ENCODE data around the gene KRT3.

KRT3 gene

DNA sequence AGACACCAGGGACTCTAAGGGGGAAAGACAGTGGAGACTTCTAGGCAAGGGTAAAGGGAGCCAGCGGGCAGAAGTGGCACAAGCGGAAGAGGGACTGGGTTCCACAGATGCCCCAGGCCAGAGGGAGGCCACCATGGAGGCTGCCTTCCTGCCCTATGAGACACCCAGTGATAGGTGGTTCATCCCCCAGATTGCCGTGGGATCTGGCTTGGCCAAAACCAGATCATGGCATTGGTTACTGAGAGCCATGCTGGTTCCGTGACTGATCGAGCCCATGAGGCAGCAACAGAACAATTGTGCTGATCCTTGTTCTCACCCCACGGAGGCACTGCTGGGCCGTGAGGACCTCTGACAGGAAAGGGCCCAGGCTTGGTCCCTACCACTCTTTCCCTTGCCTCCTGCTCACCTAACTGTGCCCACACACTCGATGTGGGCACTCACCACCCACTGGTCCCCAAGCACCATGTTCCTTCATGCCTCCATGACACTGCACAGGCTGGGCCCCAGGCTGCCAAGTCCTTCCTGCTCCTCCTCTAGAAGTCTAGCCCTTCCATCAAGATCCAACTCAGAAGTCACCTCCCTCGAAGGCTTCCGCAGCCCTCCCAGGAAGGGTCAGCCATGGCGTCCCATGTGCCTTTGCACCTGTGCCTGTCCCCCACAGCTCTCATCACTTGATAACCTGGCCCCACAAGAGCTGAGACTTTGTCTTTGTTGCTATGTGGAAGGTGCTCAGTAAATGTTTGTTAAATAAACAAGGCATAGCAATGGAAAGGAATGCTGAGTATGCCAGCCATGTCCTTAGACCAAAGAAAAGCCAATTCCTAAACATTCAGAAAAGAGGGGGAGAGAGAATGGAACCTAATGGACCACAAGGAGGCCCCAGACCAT, 30.9 kb upstream of the KRT3 start:
- FAIRE-seq = no peak

DNA sequence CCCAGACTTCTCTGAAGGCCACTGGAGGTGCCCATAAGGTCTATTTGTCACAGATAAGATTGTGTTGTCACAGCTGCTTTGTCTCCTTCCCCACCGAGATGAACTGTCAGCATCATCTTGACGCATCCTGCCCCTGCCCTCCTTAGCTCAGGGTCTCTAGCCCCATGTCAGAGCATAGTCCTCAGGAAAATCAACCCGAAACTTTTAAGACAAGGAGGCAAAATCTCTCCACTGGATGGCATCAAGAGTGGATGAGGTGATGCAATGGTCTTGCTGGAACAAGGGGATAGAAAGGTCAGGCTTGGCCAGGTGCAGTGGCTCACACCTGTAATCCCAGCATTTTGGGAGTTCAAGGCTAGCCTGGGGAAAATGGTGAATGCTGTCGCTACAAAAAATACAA, 30.0 kb upstream of the KRT3 start:
- no peak for FAIRE-seq

DNA sequence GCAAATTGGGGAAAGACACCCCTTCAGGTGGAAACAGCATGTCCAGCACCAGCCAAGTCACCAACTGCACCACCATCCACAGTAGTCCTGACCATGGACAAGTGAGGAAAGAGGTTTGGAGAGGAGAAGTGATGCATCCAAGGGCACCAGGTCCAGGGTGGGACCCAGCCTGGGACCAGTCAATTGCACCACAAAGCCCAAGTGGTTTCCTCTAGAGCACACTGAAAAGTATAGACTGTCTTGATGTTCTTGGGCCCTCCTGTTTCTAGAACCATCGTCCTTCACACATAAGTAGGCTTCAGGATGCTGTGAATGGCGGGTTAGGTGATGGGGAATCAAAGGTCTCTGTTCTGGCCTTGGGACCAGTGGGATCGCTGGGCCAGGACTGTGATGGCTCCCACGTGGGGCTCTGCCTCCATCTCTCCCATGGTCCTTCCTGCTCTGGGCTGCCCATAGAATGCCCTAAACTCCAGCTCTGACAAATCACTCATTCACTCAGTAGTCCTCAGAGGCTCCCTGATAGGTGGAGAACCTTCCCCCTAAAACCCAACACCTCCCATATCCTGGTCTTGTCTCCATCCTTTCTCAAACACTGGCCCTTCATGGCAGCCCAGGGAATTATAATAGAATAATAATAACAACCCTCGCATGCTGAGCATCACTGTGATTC, 29.0 kb upstream of the KRT3 start:
- FAIRE-seq = no peak

DNA sequence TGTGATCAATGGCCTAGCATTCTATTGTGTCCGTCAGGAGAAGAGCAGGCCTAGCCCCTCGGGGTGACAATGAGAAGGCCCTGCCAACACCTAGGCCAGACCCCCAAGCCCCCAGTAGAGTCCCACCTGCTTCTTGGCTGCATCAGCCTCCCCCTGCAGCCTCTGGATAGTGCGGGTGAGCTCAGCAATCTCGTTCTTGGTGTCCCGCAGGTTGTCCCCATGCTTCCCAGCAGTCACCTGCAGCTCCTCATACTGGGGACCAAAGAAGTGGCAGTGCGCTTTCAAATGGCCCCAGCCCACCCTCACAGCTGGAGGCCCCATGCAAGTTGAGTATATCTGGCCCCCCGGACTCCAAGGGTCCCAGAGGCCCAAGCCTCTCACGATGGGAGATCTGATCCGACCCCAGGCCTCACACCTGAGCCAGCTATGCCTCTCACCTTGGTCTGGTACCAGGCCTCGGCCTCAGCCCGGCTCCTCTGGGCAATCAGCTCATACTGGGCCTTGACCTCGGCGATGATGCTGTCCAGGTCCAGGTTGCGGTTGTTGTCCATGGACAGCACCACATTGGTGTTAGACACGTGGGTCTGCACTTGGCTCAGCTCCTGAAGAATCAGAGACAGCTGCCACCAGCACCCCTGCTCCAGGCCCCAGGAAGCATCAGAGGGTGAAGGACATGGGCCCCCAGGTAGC, 28.0 kb upstream of the KRT3 start:
- FAIRE-seq = no peak

DNA sequence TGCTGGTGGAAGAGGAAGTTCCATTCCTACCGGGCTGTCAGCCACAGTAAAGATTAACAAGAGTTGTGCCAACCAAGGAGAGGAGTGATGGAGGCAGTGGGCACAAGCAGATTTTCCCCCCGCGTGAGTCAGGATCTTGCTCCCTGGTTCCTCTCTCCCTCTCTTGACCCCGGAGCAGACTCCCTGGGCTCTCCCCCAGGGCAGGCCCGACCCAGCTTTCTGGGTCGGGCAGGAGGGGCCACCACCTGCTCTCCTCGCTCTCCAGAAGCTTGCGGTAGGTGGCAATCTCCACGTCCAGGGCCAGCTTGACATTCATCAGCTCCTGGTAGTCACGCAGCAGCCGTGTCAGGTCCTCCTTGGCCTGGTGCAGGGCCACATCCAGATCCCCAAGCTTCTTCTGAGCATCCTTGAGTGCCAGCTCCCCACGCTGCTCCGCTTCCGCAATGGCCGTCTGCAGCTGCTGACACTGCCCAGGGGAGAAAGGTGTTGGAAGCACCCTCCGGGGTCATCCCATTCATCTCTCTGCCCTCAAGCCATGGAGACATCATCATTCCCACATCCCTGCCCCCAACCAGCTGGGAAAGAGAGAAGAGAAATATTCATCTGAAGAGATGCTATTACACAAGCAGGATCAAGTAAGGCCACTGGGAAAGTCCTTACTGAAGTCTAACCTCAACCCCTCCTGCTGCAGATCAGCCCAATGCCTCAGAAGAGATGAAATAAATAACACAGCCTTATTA, 27.0 kb upstream of the KRT3 start:
- FAIRE-seq = no peak

DNA sequence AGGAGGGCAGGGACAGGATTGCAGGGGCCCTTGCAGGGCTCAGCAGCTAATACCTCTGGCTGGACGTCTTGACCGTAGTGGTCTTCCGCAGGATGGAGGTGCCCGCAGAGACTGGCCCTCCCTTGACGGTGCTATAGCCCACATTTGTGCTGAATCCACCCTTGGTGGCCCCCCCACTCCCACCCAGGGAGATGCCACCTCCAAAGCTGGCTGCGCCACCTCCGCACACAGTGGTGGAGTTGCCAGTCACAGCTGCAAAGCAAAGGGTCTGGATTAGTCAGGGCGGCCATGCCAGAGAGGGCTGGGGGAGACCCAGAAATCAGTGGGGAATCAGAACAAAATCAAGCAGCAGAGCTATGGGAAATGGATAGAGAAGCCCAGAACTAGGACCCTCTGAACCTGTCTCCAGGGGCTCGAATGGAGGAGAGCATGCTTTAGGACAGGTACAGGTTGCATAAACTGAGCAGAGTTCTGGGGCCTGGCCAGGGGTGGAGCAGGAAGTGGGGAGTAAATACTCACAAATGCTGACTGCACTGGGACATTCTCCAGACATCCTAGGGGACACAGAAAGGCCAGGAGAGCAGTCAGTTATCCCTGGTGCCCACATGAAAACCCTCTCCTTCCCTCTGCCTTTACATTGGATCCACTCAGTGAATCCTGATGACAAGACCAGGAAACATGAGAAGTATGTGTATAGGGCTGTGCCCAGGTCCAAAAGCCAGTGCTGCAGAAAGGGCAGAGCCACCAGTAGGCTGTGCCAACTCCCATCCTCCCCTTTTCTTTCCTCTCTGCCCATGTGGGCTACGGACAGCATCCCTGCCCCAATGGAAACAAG, 26.1 kb upstream of the KRT3 start:
- FAIRE-seq = no peak

DNA sequence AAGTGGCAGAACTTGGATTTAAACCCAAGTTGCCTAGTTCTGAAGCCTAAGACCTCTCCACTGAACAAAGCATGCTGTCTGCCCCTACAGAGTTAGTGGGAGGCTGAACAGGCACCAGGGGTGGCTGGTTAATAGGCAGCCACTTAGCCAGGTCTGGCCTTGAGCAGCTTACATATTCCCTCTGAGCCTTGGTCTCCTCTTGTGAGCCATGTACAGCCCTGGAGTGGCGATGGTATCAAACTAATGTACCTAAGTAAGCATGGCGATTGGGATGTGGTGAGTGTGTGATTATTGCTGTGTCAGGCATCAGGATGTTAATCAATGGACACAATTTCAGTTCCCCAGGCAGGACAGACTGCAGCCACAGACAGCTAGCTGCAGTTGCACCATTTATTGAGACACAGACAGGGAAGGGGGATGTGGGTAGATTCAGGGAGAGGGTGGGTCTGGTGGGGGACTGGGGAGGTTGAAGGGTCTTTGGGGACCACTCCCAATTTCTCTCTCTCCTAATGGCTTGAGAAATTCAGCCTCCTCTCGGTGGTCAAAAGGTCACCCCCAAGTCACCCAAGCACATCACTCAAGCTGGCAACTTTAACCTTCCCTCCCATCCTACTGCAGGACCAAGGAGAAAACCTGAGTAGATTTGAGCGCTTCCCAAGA, 25.3 kb upstream of the KRT3 start:
- FAIRE-seq = no peak

DNA sequence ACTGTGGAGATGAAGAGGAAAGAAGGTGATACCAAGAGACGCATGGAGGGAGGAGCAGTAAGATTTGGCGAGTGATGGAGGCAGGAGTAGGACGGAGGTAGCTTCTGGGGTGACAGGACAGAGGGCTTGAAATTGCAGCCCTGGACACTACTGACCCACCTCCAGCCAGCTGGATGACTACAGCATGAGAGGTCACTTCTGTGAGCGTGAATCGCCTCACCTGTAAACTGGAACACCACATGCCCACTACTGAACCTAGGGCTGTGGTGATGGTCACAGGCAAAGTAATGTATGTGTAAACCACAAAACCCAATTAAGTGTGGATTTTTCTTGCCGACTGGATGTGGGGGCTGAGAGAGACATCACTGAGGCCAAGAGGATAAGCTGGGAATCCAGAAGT, 24.6 kb upstream of the KRT3 start:
- FAIRE-seq = no peak

DNA sequence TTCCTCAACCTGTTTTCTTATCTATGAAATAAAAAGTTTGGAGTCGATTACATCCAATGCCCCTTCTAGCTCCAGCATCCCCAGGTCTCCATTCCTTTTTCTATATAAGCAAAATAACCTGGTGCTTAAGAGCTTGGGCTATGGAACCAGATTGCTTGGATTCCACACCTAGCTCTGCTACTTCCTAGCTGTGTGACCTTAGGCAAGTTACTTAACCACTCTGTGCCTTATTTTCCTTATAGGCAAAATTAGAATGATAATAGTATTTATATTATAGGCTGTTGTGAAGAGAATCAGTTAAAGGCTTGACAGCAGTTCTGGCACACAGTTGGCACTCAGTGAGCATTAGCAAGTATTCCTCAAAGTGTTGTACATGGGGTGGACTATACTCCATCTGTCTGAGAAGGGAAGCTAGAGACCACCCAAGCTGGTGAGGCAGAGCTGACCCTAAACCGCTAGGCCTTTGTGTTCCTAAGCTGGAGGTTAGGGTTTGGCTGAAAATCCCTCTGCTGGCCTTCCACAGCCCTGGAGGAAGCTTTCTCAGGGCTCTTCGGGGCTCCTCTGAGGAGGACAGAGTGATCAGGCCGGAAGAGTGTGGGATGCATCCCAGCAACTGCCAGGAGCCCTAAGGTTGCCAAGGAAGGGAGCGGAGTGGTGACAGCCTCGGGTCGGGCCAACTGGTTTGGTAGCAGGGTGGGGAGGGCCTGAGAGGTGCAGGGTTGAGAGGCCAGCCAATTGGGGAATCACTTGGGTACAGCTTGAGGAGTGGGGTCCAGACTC, 24.0 kb upstream of the KRT3 start:
- FAIRE-seq = no peak

DNA sequence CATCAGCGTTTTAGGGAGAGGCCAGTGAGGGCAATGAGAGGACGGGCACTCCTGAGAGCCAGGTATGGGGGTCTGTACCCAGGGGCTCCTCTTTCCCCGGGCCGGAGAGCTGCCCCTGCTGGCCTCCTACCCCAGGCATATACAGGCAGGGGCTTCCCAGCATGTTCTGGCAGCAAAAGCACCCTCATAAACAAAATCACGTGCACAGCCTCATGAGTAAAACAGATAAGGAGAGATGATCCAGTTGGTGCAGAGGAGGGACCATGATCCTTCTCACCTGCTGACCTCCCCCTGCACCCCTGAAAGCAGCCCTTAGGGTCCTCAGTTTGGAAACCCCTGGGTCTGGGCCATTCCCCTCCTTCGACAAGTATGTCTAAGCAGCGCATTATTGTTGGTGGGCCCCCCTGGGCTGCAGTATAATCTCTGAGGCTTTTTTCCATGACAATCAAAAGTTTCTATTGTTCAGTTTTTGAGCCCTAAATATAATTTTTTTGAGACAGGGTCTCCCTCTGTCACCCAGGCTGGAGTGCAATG, 23.0 kb upstream of the KRT3 start:
- FAIRE-seq = no peak

DNA sequence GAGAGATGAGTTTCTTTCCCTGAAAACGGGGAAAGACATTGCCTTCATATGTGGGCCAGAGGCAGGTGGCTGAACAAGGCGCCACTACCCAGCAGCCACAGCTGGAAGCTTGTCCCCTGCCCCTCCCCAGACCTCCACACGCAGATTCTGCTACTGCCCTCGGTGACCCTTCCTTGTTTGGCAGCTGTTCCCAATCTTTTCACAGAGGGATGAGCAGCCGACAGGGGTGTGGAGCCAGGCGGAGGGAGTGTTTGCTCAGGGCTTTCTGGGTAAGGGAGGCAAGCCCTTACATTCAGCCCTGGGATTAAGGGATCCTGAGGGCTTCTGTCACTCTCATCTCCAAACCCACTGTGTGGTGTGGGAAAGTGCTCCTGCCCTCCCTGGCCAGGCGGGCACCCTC, 22.5 kb upstream of the KRT3 start:
- FAIRE-seq = no peak

DNA sequence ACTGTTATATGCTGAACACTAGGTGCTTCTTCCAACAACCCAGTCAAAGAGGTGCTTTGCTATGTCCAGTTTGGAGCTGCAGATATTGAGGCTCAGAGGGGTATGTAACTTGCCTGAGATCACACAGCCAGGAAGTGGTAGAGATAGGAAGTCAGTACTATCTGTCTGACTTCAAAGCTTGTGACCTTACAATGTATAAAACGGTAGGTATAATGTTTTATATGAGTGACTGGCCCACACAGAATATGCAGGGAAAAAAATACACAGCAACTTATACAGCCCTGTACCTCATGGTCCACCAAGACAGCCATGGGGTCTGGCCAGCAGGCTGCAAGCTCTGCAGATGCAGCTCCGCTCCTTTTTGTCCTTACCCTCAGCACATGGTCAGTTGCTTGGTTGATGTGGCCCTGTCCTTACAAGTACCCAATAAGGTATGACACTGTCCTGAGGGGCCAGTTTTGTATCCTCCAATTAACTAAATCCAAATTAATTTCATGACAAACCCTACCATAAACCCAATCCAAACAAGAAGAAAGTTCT, 21.9 kb upstream of the KRT3 start:
- no peak for FAIRE-seq

DNA sequence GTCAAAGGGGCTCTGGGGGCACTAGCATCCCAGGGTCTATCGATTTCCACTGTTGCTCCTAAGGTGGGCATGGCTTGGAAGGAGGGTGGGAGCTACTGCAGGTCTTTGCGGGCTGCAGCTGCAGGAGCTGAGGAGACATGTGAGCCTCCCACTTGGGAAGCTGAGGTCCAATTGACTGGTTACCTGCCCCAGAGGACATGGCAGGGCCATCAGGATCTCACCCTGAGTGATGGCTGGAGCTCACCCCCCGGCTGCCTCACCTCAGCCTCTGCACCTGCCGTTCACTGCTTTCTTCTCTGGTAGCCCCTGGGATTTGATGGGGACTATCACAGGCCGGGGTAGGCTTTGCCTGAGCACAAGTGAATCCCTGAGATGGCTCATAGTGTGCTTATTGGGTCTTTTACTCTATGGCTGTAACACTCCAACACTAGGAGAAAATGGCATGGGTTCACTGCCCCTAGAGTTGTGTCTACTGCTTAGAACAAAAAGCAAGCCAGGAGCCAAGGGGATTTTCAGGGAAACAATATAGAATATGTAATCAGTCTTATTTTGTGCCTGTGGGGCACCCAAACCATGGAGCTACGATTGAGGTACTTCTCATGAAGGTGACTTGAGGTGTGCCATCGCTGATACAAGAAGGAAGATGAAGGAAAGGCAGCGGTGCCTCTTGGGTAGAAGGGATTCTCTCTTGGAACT, 21.2 kb upstream of the KRT3 start:
- no peak for FAIRE-seq

DNA sequence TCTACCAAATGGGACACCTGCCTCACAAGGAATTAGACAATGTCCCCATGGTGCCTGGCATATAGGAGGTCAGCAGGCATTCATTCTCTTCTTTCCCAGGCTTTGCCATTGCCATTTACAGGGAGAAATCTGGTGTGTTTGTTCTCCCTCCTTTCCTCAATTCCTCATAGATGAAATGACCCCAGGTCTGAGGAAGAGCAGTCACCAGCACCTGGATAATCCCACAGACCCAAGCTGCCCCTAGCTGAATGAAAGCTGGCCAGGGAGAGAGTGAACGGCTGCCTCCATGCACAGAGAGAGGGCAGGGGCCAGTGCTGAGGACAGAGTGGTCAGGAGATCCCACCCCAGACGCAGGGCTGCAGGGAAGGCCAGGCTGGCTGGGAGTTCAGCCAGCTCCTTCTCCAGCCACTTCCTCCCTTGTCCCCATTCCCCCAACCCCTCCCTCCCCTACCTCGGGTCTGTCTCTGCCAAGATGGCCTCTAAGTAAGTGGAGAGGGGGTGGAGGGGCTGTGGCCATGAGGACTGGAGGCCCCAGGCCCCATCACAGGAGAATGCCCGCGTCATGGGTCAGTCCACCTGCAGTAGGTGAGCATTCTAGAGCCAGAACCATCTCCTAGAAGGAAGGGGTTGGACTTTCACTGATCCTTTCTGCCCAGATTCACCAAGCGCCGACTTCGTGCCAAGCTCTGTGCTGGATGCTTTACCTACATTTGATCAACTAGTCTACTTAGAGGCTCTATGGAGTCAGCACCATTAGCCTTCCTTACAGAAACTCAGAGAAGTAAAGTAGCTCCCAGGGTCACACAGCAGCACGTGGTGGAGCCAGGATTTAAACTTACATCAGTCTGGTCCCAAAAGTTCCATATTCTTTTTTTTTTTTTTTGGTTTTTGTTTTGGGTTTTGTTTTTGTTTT, 20.0 kb upstream of the KRT3 start:
- FAIRE-seq = no peak

DNA sequence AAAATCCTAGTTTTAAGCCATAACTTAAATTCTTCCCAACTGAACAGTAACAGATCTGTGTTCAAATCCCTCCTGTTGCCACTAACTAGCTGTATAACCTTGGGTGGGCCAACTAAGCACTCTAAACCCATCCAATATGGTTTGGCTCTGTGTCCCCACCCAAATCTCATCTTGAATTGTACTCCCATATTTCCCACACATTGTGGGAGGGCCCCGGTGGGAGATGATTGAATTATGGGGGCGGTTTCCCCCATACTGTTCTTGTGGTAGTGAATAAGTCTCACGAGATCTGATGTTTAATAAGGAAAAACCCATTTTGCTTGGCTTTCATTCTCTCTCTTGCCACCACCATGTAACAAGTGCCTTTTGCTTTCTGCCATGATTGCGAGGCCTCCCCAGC, 19.2 kb upstream of the KRT3 start:
- no peak for FAIRE-seq

DNA sequence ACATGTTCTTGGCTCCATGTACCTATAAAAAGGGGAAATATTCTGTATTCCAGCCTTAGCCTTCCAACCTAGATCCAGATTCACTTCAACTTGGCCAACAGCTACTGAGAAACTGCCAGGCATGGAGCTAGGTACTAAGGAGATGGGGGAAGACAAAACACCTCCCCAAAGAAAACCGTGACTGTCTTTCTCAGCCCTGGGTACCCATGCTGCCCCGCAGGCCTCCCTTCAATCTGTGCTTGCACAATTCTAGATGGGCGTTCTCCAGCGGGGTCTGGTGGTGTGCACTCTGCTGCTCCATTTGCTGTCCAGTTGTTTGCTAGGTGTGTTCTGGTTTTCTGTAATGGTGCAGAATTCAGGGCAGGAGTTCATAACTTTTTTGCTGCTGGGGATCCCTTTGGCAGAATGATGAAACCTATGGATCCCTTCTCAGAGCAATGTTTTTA, 18.8 kb upstream of the KRT3 start:
- no peak for FAIRE-seq

DNA sequence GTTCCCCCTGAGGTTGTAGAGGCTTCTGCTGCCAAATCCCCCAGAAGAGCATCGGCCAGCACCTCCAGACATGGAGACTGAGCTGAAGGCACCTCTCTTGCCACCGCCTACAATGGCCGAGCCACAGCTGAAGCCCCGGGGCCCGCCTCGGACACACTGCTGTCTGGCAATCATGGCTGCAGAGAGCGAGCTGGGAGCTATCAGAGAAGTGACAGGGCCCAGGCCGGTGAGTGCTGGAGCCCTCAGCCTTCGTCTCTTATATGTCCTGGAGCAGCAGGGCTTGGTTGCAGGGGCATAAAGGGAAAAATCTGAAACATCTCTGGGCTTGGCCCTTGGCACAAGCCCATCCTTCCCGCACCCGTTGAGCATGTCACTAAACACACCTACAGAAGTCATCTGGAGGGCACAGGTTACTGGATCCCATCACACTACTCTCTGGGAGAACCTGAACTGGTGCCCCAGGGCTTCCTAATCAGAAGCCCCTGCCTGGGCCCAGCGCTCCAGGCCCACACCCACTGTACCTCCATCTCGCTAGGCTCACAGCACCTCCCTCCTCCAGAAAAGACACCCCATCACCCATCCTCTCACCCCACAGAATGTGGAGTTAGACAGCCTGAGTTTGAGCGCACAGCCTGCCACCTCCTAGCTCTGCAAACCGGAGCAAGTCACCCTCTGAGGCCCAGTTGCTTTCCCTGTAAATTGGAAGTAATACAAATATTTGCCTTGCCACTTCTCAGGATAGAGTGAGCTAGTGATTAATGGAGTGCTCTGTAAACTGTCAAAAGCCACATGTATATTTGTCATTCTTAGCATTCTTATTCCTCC, 18.2 kb upstream of the KRT3 start, which contains the start of gene KRT4:
Gene KRT4 (minus strand): TSS at position 232 of the 825 bp plus-strand sequence. CDS start 58 bp downstream, at position 174.
- FAIRE-seq = no peak

Data from endometrium (tissue), 2 donors.